CD4-positive, alpha-beta T cell treated with Interleukin-2 at 100 ng/mL for 4 hours (primary cell): Measurements from ENCODE around the gene FNTB.

Experiments
- DNase-seq: peaks from one replicate; pipeline ENCODE4 v3.0.0-alpha.2; 2020; ENCODE audit warnings: low spot score

Gene FNTB

GRCh38 chr14:64953310-64953654 is 33.4 kb upstream of the FNTB start:
- no peak for DNase-seq

GRCh38 chr14:64953661-64954060 is 33.0 kb upstream of the FNTB start:
- DNase-seq: no peak

GRCh38 chr14:64954491-64955240 is 32.0 kb upstream of the FNTB start:
- DNase-seq: no peak

GRCh38 chr14:64955297-64955696 is 31.4 kb upstream of the FNTB start:
- no peak for DNase-seq

DNA sequence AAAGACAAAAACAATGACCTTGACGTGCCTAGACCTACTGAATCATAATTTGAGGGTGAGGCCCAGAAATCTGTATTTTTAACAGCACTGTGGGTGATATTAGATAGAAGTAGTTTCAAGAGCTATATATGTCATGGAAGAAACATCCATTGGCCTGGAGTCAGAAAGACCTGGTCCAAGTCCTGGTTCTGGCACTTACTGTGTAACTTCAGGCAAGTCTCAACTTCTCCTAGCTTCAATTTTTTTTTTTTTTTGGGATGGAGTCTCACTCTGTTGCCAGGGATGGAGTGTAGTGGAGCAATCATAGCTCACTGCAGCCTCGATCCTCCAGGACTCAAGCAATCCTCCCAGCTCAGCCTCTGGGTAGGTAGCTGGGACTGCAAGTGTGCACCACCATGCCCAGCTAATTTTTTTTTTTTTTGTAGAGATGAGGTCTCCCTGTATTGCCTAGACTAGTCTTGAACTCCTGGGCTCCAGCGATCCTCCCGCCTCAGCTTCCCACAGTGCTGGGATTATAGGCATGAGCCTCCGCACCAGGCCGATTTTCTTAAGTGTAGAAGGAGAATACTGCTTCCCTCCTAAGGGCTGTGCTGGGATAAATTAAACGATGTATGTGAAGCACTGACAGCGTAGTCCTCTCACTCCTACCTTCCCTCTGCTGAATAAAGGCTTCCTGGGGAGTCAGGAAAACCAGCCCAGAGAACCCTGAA is 29.8 kb upstream of the FNTB start:
- no peak for DNase-seq

DNA sequence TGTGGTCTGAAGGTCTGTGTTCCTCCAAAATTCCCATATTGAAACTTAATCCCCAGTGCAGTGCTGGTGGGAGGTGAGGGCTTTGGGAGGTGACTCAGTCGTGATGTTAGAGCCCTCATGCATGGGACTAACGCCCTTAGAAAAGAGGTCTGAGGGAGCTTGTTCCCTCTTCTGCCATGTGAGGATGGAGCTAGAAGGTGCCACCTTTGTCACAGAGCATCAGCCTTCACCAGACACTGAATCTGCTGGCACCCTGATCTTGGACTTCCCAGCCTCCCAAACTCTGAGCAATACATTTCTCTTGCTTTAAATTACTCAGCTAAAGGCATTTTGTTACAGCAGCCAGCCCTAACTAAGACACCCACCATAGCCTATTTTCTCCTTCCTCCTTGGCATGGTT is 28.5 kb upstream of the FNTB start:
- no peak for DNase-seq

- no peak for DNase-seq
Observed at GRCh38 chr14:64958743-64959142, 28.0 kb upstream of the FNTB start.

DNA sequence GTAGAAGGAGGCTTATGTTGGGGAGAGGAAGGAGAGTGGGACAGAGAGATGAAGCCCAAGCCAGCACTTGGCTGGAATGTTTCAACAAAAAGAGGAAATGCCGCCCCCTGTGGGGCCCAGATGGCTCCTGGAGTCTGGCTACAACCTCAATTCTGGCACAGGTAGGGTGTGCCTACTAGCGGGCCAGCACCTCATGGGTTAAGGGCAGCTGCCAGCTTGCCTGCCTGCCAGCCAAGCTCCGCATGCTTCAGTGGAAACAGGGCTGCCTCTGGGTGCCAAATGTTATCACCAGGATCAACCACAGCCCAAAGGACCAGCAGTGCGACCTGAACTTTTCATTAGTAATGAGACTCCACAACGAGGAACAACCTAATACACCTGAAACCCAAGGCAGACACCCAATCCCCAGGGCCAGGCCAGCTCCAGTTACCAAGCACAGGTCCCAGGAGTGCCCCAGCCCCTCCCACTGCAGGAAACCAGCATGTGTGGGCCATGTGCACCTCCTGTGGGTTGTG is 25.9 kb upstream of the FNTB start:
- no peak for DNase-seq

- DNase-seq: no peak
Observed at GRCh38 chr14:64963611-64964010, 23.1 kb upstream of the FNTB start.

- DNase-seq: no peak
Observed at GRCh38 chr14:64965356-64966000, 21.2 kb upstream of the FNTB start.

DNA sequence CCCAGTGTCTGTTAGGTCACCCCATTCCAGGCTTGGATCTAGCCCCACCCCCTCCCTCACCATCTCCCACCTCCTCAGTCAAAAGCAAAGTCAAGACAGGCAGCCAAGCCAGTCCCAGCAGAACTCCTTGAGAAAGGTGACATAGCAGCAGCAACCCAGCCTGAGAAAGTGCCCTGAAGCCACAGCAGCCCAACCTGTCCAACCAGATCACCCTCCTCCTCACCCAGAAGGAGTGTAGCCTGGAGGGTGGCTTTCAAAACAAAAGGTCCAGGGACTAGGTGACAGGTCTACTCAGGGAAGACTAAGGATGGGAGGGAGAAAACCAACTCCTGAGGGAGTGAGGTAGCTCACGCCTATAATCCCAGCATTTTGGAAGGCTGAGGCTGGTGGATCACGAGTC is 19.7 kb upstream of the FNTB start:
- no peak for DNase-seq

DNA sequence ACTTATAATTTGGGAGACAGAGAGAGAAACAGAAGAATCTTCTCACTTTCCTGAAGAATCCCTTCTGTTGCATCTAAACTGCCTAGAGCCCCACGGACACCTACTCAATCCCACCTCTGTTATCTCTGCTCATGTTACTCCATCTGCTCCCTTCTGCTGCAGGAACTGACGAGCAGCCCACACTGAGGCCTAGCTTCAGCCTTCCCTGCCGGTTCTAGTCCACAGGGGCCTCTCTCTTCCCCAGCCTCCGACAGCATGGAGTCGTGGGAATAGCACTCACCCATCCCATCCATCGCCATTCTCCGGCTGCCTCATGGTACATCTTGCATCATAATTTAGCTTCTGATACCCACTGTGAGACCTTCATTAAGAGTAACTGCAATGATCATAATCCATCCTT is 18.5 kb upstream of the FNTB start:
- no peak for DNase-seq

- DNase-seq: no peak
Observed at GRCh38 chr14:64968651-64969050, 18.0 kb upstream of the FNTB start.

DNA sequence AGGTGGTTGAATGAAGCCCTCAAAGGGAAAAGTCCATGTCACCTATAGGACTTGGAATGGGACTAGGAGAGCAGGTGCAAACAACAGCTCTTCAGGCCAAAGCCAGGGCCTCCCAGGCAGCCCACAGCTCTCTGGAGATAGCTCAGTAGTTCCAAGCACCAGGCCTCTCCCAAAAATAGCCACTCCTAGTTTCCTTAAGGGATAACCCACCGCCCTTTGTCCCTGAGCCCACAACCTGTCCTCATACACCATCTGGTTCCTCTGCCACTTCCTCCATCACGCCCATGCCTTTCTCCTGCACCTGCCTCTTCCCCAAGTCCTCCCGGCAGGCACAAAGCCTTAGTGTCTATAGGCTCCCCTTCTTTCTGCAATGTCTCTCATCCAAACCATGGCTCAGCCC is 16.7 kb upstream of the FNTB start:
- DNase-seq: no peak

DNA sequence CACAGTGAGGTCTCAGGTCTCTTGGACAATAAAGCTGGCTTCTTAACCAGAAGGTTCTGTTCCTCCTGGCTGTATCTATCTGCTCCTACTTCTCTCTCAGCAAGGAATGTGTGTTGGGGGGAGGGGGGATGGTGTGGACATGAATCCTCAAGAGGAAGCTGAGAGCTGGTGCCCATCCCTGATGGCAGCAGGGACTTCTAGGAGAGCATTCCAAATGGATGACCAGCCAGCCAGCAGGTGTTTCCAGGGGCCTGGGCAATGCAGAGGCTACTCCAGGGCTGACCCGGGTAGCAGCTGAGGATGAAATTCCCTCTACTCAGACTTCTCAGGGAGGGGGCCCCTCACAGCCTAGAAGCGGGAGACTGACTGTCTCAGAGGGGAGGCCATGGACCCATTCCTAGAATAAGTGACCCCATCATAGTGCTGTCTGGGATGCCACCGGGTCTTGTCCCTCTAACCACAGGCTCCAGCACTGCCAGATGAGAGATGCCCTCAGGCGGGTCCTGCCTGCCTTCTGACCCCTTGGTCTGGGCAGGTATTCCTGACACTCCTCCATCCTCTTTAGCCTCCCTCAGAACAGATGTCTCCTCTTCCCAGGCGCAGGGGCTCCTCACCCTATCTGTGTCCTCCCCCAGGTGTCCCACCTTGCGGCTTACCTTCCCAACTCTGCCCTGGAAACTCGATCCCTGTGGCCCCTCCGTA is 15.8 kb upstream of the FNTB start:
- DNase-seq: no peak

DNA sequence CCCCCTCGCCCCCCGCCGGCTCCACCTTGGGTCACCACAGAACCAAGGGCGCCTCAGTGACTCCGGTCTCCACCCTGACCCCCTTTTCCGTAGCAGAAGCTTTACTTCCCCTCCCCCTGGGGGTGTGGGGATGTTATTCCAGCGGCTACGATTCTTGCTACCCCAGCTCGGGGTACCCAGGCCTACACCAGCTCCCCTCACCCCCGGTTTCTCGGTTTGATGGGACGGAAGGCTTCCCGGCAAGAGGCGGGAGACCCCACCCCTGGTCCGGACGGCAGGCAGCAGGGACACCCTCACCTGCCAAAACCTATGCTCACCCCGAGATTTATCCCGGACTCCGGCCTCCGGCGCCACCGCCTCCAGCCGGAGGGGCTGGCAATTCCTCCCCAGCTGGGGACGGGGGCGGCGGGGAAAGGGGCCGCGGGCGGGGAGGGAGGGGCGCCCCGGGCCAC is 15.2 kb upstream of the FNTB start:
- DNase-seq: no peak

- peak; percentile 22 for DNase-seq
Observed at GRCh38 chr14:64971943-64972791, 14.5 kb upstream of the FNTB start, which contains the start of gene RAB15. RAB15 (minus strand) TSS chr14:64972336; CDS start chr14:64972076, 260 bp downstream.

- DNase-seq: no peak
Observed at GRCh38 chr14:64973026-64973442, 13.7 kb upstream of the FNTB start.

DNA sequence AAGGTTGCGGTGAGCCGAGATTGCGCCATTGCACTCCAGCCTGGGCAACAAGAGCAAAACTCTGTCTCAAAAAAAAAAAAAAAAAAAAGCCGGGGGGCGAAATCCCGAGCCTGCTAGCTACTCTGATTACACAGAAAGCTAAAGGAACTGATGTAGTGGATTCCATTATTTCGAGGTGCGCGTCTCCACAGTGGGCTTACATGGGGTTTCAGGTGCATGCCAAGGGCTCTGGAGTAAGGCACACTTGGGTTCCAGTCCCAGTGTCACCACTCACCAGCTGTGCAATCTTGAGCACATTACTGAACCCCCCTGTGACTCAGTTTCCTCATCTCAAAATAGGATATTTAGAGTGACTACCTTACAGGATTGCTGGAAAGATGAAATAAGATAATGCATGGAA is 12.9 kb upstream of the FNTB start:
- DNase-seq: no peak

- no peak for DNase-seq
Observed at GRCh38 chr14:64974563-64974962, 12.1 kb upstream of the FNTB start.

DNA sequence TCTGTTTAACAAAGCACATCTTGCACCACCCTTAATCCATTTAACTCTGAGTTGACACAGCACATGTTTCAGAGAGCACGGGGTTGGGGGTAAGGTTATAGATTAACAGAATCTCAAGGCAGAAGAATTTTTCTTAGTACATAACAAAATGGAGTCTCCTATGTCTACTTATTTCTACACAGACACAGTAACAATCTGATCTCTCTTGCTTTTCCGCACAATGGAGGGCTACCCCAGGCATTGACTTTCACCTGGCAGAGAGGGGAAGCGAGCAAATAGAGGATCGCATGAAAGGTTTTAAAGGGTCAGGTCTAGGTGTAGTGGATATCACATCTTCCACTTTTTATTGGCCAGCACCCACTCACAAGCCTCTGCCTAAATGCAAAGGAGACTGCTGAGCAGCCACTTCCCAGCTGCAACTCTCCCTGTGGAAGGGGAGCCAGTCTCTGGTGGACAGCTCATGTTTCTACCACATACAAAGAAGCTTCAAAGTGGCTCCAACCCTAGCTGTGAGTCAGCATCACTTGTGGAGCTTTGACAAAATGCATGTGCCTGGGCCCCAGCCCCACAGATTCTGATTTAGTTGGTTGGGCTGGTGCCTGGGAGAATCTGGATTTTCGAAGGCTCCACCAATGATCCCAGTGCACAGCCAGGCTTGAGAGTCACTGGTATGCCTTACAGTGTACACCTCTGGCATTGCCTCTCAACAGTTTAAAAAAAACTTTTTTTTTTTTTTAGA is 7.2 kb upstream of the FNTB start:
- no peak for DNase-seq
